Measurements from ENCODE around the gene PIRT. TPM values are rescaled to one million over a fixed set of nuclear protein-coding genes. Genes with fewer than 3 reads are reported as not detected.

Gene PIRT
- total RNA-seq, 1 donor from 2014 or later = not detected

GRCh38 chr17:10845388-10845751 lies 7.5 kb upstream of the PIRT start:
- Mint-ChIP-seq H3K36me3 (ENCODE audit: unreplicated experiment) (no peaks in the 10 kb centered on the region), H3K4me3 (ENCODE audit: unreplicated experiment) (peak overlapping the region; percentile 78), H3K4me1 (ENCODE audit: unreplicated experiment) (peaks cover 8% of the 10 kb centered on the region), H3K9me3 (ENCODE audit: unreplicated experiment) (peaks cover 6% of the 10 kb centered on the region), H3K27ac (ENCODE audit: unreplicated experiment) (no peak overlapping the region), H3K27me3 (ENCODE audit: unreplicated experiment) (peaks cover 15% of the 10 kb centered on the region)
- DNase-seq (ENCODE audit: extremely low spot score, unreplicated experiment) = no peak
- peak; percentile 1 for TF ChIP-seq CTCF (IDR thresholded peaks at IDR 0.05)

- H3K9me3 Mint-ChIP-seq (ENCODE audit: unreplicated experiment) = peaks cover 6% of the 10 kb centered on the region
- no peak overlapping the region for H3K27ac Mint-ChIP-seq (ENCODE audit: unreplicated experiment)
- peaks cover 15% of the 10 kb centered on the region for H3K27me3 Mint-ChIP-seq (ENCODE audit: unreplicated experiment)
- no peak for DNase-seq (ENCODE audit: extremely low spot score, unreplicated experiment)
- no peaks in the 10 kb centered on the region for H3K36me3 Mint-ChIP-seq (ENCODE audit: unreplicated experiment)
- peak; percentile 98 for TF ChIP-seq CTCF (IDR thresholded peaks at IDR 0.05)
- peak overlapping the region; percentile 78 for H3K4me3 Mint-ChIP-seq (ENCODE audit: unreplicated experiment)
- peaks cover 8% of the 10 kb centered on the region for H3K4me1 Mint-ChIP-seq (ENCODE audit: unreplicated experiment)
Observed at GRCh38 chr17:10844621-10845387, 6.9 kb upstream of the PIRT start.

DNA sequence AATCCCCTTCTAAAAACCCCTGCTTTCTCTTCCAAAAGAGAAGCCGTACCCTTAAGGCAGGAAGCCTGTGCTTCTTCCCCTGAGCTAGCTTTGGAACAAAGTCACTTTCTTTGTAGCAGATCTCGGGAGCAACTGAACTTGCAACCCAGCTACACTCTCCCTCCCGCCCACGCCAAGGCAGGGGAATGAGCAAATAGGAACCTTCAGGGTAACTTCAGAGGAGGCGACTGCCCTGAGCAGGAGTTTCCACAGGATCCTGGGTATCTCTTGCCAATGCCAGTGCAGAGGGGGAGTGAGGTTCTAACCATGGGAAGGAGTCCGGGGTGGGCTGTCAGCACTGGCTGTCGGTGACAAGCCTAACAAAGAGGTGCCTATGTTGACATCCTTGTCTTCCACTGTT lies 5.9 kb upstream of the PIRT start:
- no peak for TF ChIP-seq CTCF (IDR thresholded peaks at IDR 0.05)
- H3K4me1 Mint-ChIP-seq (ENCODE audit: unreplicated experiment) = peaks cover 8% of the 10 kb centered on the region
- no peak overlapping the region for H3K27ac Mint-ChIP-seq (ENCODE audit: unreplicated experiment)
- H3K27me3 Mint-ChIP-seq (ENCODE audit: unreplicated experiment) = peaks cover 15% of the 10 kb centered on the region
- peaks cover 6% of the 10 kb centered on the region for H3K9me3 Mint-ChIP-seq (ENCODE audit: unreplicated experiment)
- no peak for DNase-seq (ENCODE audit: extremely low spot score, unreplicated experiment)
- H3K36me3 Mint-ChIP-seq (ENCODE audit: unreplicated experiment) = no peaks in the 10 kb centered on the region
- no peak overlapping the region for H3K4me3 Mint-ChIP-seq (ENCODE audit: unreplicated experiment)

- H3K4me3 Mint-ChIP-seq (ENCODE audit: unreplicated experiment) = no peak overlapping the region
- no peak for TF ChIP-seq CTCF (IDR thresholded peaks at IDR 0.05)
- H3K9me3 Mint-ChIP-seq (ENCODE audit: unreplicated experiment) = peaks cover 3% of the 10 kb centered on the region
- DNase-seq (ENCODE audit: extremely low spot score, unreplicated experiment) = no peak
- no peaks in the 10 kb centered on the region for H3K36me3 Mint-ChIP-seq (ENCODE audit: unreplicated experiment)
- peaks cover 8% of the 10 kb centered on the region for H3K4me1 Mint-ChIP-seq (ENCODE audit: unreplicated experiment)
- peaks cover 15% of the 10 kb centered on the region for H3K27me3 Mint-ChIP-seq (ENCODE audit: unreplicated experiment)
- no peak overlapping the region for H3K27ac Mint-ChIP-seq (ENCODE audit: unreplicated experiment)
Observed at GRCh38 chr17:10842658-10843057, 4.8 kb upstream of the PIRT start.

DNA sequence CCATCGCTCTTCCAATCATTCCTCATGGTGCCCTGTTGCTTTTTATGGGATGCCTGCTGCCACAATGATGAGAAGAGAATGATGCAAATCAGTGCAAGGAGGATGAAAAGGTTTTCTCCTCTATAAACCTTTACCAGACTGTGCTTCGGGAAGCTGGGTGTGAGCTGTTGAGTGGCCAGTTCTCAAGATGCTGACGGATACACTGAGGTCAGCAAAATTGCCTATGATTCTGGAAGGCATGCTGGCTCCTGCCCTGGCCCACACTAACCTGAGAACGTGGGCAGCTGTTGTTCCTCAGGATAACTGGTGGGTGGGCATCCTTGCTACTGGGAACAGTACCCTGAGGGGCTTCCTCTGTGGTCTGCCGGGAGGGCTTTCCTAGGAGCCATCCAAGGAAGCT lies 795 bp upstream of the PIRT start:
- Mint-ChIP-seq H3K4me3 (ENCODE audit: unreplicated experiment) (no peak overlapping the region), H3K9me3 (ENCODE audit: unreplicated experiment) (no peaks in the 10 kb centered on the region), H3K27me3 (ENCODE audit: unreplicated experiment) (peaks cover 4% of the 10 kb centered on the region), H3K36me3 (ENCODE audit: unreplicated experiment) (no peaks in the 10 kb centered on the region), H3K27ac (ENCODE audit: unreplicated experiment) (no peak overlapping the region), H3K4me1 (ENCODE audit: unreplicated experiment) (no peaks in the 10 kb centered on the region)
- no peak for TF ChIP-seq CTCF (IDR thresholded peaks at IDR 0.05)
- no peak for DNase-seq (ENCODE audit: extremely low spot score, unreplicated experiment)
